ENCODE data around the gene UBXN11.
"Not testable (repeated sequence)": the region's sequence is repeated elsewhere in the genome, so short reads cannot be mapped to it uniquely, and the experiment has no call there.

The UBXN11 gene

DNA sequence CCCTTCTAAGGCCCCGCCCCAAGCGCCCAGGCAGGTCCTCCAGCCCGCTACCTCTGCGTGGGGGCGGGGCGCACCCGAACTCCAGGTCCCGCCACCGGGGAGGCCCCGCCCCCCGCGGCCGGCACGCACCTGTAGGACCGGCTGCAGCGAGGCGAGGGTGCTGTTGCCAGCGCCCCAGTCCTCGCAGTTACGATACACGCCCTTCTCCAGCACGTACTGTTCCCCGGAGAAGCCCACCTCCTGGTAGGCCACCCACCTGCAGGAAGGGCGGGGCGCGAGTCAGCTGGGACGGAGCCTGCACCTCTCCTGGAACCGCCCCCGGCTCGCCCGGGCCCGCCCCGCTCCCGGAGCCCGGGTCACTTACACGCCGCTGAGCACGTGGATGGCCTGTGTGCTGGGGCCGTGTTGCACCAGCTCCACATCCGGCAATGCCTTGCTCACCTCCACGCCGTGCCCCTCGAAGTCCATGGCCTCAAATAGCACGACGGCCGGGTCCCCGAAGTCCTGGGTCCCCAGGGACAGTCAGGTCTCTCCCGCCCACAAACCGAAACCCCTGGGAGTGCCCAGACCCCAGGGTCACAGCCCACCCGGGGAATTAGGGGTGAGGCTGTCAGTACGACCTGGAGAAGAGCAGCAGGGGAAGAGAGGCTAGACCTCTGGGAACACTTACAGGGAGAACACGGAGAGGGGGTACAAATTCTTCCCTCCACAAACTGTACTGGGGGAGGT lies 30.2 kb upstream of the UBXN11 start:
- no peak for DNase-seq (ENCODE audit: low read depth)

DNA sequence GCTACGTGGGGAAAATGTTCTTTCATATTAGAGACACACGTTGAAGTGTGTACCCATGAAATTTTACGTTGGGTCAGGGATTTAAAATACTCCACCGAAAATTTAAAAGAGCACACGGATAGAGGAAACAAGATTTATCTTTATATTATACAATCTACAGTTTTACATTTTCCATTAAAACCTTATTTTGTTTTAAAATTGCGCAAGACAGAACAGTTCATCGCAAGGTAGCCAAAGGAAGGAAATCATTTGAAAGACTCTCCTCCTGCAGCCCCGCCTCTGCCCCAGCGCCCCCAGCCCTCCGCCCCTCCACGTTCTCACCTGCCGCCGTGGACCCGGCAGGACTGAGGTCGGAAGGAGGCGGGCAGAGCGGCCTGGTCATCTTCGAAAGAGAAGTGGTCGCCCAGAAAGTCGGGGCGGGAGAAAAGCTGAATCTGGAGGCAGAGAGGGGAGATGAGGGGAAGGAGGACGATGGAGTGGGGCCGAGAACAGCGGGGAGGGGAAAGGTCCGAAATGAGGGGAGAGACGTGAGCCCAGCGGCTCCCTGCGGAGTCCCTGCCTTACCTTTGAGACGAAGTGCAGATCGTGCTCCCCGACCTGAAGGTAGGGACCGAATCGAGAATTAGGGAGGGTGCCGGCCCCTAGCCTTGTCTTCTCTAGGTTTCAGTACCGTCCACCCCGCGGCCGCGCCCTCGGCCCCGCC lies 29.5 kb upstream of the UBXN11 start:
- no peak for DNase-seq (ENCODE audit: low read depth)

DNA sequence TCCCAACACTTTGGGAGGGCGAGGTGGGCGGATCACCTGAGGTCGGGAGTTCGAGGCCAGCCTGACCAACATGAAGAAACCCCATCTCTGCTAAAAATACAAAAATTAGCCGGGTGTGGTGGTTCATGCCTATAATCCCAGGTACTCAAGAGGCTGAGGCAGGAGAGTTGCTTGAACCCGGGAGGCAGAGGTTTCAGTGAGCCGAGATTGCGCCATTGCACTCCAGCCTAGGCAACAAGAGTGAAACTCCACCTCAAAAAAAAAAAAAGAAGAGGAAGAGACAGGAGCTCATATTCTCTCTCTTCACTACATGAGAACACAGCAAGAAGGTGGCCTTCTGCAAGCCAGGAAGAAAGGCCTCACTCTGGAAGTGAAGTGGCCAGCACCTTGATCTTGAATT lies 26.9 kb upstream of the UBXN11 start:
- DNase-seq (ENCODE audit: low read depth) = not testable (repeated sequence)

DNA sequence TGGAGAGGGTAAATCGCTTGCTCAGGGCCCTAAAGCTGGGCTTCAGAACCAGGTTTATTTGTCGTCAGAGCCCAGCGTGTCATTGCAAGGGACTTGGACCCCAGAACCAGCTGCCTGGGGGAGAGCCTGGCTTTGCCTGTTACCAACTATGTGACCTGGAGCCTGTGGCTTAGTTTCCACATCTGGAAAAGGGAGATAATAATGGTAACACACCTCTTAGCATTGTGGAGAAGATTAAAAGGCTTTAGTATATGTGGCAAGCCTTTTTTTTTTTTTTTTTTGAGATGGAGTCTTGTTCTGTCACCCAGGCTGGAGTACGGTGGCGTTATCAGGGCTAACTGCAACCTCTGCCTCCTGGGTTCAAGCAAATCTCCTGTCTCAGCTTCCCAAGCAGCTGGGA lies 23.8 kb upstream of the UBXN11 start:
- DNase-seq (ENCODE audit: low read depth) = no peak

DNA sequence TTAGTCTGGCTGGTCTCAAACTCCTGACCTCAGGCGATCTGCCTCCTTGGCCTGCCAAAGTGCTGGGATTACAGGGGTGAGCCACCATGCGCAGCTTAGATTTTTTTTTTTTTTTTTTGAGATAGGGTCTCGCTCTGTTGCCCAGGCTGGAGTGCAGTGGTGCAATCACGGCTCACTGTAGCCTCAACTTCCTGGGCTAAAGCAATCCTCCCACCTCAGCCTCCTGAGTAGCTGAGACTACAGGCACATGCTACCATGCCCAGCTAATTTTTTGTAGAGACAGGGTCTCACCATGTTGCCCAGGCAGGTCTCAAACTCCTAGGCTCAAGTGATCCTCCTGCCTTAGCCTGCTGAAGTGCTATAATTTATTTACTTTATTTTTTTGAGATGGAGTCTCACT lies 22.9 kb upstream of the UBXN11 start:
- DNase-seq (ENCODE audit: low read depth) = not testable (repeated sequence)

DNA sequence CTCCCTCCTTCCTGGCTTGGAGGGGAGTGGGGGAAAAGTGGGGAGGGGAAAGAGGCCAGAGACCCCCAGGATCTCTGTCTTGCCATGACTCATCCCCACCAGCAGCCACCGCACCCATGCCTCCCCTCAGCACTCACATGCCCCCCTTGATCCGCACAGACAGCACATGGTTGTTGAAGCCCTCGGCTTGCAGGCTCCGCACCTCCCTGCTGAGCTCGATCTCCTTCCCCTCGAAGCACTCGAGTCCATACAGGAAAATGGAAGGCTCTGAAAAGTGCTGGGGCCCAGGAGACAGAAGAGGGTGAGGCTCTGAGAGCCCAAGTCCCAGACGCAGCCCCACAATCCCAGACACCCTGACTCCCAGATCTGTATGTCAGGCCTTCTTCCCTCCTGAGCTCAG lies 22.2 kb upstream of the UBXN11 start:
- DNase-seq (ENCODE audit: low read depth) = no peak

DNA sequence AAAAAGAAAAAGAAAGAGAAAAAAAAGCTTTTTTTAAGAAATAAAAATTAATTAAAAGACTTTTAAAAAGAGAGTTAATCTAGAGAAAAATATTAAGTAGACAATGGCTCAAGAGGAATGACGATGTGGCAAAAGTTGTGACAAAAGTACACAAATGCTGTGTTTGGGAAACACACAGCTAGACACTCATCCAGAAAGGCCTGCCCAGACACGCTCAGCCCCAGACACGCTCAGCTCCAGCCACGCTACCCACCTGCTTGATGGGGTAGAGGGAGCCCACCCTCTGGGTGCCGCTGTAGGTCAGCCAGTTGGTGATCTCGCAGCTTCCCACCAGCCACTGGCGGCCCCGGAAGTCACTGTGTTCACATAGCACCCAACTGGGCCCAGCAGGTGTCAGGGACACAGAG lies 21.5 kb upstream of the UBXN11 start:
- no peak for DNase-seq (ENCODE audit: low read depth)

DNA sequence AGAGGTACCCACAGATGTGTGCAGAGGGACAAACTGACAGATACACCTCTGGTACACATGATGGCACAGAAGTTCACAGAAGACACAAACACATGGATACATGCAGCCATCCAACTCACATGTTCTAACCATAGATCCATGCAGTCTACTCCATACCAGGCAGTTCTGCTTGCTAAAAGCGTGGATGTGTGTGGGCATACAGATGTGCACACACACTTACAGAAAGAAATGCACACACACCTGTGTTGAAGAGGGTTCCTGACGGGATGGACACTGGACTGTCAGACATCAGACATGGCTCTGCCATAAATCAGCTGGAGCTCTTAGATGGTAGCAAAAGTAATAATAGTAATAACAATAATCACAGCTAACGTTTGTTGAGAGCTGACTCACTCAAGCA lies 18.1 kb upstream of the UBXN11 start:
- DNase-seq (ENCODE audit: low read depth) = no peak

DNA sequence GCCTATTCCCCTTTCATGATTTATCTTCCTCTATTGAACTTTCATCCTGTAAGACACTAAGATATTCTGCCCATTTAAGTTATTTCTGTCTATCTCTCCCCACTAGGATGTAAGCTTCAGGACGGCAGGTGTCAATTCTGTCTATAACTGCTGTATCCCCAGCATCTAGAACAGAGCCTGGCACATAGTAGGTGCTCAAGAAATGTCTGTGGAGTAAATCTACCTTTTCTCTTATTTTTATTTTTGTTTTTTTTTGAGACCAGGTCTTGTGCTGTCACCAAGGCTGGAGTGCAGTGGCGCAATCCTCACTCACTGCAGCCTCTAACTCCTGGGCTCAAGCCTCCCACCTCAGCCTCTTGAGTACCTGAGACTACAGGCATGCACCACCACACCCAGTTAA lies 16.9 kb upstream of the UBXN11 start:
- no peak for DNase-seq (ENCODE audit: low read depth)

DNA sequence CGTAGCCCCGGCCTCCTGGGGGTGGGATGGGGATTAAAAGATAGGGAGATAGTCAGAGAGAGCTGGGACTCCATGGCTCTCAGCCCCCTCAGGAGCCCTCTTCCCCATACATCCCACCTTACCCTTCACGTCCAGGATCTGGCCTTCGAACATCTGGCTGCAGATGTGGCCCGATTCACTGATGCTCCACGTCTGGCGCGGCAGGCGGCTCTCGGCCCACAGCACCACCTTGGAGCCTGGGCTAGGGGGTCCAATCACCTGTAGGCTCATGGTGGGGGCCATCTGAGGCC lies 15.6 kb upstream of the UBXN11 start:
- no peak for DNase-seq (ENCODE audit: low read depth)

DNA sequence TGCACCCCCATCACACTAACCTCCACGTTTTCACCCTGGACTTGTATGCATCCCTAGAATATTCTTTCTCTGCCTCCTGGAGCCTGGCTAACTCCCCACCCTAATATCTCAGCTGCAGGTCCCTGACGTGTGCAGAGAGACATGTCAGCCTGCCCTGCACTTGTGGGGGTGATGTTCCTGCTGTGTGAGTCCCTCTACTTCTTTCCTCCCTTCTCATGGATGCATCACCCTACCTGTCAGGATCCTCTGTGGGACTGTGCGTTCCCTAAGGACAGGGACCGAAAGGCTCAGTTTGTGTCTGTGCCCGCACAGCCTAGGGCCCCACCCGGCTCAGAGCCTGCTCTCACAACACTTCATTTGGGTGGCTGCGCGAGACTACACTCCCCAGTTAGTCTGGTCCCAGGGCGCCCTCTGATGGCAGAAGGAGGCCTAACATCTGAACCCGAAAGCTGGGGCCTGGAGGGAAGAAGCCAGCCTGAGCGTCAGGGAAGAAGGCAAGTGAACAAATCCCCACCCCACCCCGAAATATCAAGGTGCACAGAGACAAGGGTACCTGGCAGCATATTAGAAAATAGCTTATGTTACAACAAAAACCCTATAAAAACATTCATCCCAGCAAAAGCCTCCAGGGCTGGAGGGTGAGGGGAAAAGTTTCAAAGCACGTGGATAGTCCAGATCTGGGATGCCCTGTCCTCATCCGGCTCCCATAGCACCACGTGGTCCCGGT lies 15.0 kb upstream of the UBXN11 start:
- DNase-seq (ENCODE audit: low read depth) = peak; percentile 85

DNA sequence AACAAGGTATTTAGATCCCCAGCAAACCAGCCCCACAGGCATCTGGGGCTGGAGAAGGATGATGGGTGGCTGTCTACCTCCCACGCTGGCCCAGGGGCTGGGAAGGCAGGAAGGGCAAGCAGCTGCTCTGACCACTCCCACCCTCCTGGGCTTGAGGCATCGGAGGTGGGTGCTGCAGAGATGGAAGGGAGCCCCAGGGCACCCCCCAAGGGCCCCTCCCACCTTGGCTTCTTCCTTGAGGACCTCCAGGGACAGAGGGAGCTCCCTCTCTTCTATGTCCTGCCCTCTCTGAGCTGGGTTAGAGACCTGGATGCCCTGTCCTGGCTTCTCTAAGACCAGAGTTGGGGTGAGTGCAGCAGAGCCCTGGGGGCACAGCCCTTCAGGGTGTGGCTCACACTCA lies 14.5 kb upstream of the UBXN11 start:
- DNase-seq (ENCODE audit: low read depth) = no peak

DNA sequence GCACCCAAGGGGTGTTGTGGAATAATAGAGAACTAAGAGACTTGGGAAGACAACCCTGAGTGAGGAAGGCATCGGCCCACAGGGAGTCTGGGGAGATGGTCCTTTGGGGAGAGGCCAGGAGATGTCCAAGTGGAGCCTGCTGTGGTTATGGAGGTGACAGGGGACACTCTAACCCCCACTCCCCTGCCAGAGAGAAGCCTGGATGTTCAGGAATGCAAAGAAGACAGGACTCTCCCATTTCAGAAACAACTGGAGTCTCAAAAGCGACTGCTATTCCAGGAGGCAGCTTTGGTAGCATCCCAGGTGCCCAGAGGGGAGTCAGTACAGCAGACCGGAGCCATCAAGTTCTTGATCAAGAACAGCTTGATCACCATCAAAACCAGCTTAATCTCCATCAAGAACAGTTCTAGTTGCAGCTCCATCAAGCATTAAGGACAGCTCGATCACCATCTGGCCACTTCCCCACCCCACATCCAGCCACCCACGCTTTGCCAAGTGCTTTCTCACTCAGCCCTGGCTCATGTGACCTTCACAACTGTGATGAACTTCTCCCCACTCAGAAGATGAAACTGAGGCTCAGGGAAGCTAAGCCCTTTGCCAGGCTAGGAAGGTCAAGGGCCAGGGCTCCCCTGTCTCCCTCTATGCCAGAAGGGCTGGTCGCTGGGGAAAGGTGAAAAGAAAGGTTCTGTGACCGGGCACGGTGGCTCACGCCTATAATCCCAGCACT lies 12.1 kb upstream of the UBXN11 start:
- no peak for DNase-seq (ENCODE audit: low read depth)

DNA sequence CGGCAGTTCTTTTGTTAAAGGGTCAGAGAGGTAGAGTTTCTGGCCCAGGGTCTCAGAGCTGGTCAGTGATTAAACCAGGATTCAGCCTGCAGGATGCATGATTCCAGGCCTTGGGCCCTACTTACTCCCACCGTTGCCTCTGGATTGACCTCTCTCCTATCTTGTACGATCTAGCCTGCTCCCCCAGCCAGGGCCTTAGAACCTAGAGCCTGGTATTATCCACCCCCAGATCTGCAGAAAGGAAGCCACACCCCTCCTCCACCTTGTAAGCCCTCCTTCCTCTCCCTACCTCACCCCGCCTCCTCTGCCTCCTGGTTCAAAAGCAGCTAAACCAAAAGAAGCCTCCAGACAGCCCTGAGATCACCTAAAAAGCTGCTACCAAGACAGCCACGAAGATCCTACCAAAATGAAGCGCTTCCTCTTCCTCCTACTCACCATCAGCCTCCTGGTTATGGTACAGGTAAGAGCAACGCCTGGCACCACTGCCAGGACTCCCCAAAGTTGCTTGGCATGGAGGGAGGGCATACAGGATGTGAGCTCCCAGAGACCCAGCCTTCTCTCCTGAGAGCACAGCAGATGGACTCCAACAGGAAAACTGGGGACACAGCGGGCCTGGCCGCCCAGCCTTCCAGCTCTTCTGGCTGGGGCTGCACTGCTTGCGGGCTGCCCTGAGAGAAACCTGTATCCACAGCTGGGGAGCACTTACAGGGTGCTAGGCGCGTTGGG lies 11.3 kb upstream of the UBXN11 start, which contains the start of gene CD52:
CD52 (plus strand) TSS at position 347 of the 726 bp plus-strand sequence; CDS start at position 407, 60 bp downstream.
- peak; percentile 95 for DNase-seq (ENCODE audit: low read depth)

DNA sequence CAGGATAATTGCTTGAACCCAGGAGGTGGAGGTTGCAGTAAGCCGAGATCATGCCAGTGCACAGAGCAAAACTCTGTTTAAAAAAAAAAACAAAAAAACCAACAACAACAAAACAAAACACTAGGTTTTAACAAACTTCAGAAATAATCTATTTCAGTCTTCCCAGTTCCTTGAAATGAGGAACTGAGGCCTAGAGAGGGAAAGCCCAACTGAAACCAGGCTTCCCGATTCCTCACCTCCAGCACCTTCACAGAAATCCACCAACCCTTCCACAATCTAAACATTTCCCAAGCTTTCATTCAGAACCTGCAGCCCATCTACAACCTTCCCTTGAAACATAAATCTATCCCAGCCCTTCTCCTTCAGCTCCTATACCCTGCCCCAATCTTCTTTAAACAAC lies 10.7 kb upstream of the UBXN11 start:
- DNase-seq (ENCODE audit: low read depth) = no peak

DNA sequence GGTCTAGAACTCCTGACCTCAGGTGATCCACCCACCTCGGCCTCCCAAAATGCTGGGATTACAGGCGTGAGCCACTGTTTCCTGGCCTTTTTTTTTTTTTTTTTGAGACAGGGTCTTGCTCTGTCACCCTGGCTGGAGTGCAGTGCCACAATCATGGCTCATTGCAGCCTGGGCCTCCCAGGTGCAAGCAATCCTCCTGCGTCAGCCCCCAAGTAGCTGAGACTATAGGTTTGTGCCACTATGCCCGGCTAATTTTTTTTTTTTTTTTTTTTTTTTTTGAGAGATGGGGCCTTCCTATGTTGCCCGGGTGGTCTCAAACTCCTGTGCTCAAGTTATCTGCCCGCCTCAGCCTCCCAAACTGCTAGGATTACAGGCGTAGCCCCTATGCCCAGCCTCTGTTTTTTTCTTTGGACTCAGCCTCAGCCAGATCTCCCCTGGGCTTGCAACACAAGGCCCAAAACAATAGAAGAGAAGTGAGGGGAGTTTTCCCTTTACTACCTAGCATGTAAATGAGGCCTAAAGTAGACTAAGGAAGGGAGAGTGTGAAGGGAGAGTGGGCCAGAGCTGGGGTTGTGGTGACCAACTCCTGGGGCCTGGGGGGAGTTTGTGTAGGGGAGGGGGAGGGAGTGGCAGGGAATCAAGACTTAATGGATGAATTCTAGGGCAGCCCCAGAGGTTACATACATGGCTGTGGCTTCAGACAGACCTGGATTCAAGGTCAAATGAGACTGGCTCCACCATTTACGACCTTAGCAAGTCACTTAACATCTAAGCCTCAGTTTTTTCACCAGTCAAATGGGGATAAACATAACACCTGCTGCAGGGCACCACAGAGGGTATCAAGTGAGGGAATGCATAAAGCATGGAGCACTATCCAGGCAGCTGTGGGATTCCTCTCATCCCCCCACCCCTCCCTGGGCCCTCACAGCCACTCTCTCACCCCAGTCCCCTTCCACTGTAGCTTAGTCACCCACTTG lies 9.7 kb upstream of the UBXN11 start:
- no peak for DNase-seq (ENCODE audit: low read depth)

DNA sequence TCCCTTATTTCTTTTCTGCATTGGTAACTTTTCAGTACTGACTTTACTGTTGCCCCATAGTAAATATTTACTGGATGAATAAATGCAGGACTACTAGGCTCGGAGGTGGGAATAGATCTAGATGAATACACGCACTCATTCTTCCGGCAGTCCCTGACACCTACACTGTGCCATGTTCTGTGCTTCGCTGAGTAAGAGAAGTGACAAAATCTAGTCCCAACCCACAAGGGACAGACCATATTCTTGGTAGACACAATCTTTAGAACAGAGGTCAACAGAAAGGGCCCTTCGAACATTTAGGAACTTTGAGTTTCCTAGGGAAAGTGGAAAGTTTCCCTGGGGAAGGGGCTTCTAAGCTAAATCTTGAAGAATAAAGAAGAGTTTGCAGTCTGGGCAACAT lies 8.1 kb upstream of the UBXN11 start:
- no peak for DNase-seq (ENCODE audit: low read depth)

DNA sequence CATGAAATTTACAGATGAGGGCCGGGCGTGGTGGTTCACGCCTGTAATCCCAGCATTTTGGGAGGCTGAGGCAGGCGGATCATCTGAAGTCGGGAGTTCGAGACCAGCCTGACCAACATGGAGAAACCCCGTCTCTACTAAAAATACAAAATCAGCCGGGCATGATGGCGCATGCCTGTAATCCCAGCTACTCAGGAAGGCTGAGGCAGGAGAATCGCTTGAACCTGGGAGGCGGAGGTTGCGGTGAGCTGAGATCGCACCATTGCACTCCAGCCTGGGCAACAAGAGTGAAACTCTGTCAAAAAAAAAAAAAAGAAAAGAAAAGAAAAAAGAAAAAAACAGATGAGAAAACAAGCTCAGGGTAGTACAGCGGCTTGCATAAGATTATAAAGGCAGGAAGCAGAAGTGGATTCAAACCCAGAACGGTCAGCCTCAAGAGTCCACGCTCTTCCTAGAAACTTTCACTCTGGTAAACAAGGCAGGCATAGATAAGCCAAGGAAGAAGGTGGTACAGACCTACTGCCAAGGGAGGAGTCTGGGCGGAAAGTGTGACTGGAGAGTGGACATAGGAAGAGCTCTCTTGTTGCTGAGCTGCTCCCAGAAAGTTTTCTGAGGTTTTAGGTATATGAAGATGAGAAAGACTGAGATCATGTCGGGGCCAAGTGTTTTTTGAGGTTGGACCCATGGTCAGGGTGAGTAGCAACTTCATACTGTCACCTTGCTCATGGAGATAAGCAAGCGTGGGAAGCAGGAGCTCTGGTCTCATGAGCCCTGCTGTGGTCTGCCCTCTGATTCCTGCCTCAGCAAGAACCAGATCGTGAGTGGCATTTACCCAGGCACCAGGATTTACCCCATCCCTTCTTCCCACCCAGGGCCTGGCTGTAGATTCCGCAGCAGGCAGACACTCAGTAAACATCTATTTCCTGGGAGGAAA lies 1.8 kb upstream of the UBXN11 start:
- not testable (repeated sequence) for DNase-seq (ENCODE audit: low read depth)

DNA sequence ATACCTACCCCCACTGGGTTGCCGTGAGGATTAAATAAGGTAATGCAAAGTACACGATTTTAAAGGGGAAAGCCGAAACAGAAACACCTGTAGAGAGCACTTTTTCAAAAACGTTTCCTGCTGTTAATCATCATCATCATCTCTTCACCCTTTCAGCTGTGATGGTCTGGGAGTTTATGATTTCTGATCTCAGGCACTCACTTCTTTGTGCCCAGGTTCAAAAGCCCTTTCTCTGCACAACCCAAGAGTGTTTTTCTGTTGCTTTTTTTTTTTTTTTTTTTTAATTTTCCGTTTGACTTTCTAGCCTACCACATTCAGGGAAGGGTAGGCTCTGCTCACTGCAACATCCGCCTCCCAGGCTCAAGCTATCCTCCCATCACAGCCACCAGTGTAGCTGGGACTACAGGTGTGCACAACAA lies 936 bp upstream of the UBXN11 start:
- DNase-seq (ENCODE audit: low read depth) = no peak
